Measurements from ENCODE around the gene HDAC4.

GRCh38 chr2:239225371-239225851, 175.4 kb downstream of the HDAC4 start:
- TF ChIP-seq POLR2A (IDR thresholded peaks at IDR 0.05; ENCODE audit: low read depth, low read length) (no peak), CTCF (conservative IDR thresholded peaks at IDR 0.05; ENCODE audit: low read depth, low read length) (no peak)

All from IMR-90 (cell line).